Daoy (cell line): ENCODE measurements around the gene DCHS1. TPM values are rescaled to one million over a fixed set of nuclear protein-coding genes. Genes with fewer than 3 reads are reported as not detected.
"Not testable (repeated sequence)": the region's sequence is repeated elsewhere in the genome, so short reads cannot be mapped to it uniquely, and the experiment has no call there.

Experiments
- DNase-seq: peaks from one replicate; pipeline ENCODE4 v3.0.0-alpha.2; 2015; ENCODE audit warnings: low read depth
- total RNA-seq: library from RNA; depleted of rRNA; stranded (reverse); fragments of >200 nt; shearing (Covaris generic); gene quantifications from 2 replicates; pipeline ENCODE4 v1.2.3, GENCODE V29; 2014; rRNA removed

DCHS1 gene, protein sequence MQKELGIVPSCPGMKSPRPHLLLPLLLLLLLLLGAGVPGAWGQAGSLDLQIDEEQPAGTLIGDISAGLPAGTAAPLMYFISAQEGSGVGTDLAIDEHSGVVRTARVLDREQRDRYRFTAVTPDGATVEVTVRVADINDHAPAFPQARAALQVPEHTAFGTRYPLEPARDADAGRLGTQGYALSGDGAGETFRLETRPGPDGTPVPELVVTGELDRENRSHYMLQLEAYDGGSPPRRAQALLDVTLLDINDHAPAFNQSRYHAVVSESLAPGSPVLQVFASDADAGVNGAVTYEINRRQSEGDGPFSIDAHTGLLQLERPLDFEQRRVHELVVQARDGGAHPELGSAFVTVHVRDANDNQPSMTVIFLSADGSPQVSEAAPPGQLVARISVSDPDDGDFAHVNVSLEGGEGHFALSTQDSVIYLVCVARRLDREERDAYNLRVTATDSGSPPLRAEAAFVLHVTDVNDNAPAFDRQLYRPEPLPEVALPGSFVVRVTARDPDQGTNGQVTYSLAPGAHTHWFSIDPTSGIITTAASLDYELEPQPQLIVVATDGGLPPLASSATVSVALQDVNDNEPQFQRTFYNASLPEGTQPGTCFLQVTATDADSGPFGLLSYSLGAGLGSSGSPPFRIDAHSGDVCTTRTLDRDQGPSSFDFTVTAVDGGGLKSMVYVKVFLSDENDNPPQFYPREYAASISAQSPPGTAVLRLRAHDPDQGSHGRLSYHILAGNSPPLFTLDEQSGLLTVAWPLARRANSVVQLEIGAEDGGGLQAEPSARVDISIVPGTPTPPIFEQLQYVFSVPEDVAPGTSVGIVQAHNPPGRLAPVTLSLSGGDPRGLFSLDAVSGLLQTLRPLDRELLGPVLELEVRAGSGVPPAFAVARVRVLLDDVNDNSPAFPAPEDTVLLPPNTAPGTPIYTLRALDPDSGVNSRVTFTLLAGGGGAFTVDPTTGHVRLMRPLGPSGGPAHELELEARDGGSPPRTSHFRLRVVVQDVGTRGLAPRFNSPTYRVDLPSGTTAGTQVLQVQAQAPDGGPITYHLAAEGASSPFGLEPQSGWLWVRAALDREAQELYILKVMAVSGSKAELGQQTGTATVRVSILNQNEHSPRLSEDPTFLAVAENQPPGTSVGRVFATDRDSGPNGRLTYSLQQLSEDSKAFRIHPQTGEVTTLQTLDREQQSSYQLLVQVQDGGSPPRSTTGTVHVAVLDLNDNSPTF (N-terminal part only)
- 0.74 and 1.3 TPM in 2 replicates for total RNA-seq

DNA sequence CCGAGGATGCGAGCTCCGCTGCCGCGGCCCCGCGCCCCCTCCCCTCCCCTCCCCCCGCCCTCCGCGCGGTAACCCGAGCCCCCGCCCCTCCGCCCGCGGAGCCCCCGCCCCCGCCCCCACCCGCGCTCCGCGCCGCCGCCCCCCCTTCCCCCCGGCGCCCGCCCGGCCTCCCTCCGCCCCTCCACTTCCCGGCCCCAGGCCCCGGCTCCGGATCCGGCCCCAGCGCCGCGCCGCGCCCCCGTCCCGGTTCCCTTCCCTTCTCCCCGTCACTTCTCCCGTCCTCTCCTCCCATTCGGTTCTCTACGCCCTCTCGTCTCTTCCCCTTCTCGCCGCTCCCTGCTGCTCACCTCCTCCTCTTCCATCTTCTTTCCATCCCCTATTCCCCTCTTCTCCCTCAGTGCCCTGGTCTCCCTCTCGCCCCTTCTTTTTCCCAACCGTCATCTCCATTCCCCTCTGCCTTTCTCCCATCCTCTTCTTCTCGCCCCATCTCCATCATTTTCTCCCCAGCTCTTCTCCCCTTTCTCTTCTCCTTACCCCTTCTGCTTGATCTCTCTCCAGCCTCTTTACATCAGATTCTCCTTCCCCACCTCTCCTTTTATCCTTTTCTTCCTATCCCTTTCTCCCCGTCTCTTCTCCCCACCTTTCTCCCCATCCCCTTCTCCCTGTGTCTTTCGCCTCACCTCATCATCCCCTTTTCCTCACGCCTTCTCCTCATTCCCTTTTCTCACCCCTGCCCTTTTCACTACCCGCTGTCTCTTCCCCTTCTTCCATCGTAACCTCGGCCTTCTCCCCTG, at the start of gene DCHS1:
Gene DCHS1 (minus strand): TSS at position 20 of the 794 bp plus-strand sequence. CDS start 14,196 bp downstream, outside the sequence.
- no peak for DNase-seq

DNA sequence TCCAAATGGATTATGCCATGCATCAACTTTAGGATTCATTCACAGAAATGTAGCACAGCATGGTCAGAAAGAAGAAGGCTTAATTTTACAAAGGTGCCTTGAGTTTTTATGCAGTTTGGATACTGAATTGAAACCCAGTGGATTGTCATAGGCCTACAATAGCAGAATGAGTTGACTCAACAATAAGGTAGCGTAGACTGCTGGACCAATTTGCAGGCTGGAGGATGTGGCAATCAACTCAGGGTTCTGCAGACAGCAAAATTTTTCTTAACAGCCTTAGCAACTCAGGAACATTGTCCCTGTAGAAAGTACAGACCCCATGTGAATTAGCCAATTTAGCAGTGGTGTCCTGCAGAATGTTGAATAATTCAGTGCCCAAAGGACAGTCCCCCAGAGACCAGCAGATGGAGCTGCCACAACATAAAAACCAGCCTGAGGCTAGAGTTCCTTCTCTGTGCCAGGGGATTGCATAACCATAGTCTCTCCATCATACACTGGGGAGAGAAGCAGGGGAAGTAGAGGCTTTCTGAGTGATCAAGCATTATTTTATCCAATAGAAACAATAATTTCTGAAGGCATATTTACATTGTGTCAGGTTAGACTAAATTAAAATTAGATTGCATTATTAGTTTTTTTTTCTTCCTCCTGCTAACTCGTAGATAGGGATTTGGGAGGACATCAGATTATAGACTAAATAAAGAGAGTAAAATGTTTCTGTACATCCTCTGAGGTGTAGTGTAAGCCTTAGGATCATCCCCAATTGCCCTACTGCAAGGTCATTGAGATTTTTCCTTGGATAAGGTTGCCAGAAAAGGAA, 47.8 kb upstream of the DCHS1 start:
- peak; percentile 42 for DNase-seq

DNA sequence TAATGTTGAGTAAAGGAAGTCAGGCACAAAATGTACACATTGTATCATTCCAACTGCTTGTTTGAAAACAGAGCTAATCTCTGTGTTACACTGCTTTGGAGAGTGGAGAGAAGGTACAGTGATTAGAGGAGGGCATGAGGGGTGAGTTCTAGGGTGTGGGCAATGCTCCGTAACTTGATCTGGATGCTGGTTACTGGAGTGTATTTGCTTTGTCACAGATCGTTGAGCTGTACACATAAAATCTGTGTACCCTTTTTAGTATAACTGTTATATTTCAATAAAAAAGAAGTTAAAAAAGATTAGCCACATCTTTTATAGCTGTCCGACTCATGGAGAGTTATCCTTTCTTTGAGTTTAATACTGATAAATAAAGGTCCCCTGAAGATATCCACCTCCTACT, 46.3 kb upstream of the DCHS1 start:
- DNase-seq: not testable (repeated sequence)

DNA sequence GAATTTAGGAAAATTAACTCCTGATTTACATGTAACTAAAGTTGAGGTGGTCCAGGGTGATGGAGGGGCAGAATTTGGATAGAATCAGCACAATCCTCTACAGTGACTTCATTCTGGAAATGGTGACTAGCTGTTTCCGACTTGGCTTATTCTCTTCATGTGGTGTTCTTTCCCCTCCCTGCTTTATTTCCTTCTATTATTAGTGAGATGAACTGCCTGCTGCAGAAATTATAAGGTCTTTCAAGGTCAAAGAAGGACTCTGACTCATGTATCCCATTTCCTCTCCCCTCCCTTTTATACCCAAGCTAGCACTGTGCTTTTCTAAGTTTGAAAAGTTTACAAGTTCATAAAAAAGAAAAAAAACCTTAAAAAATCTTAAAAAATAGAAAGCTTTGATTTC, 39.8 kb upstream of the DCHS1 start:
- DNase-seq: peak; percentile 11

DNA sequence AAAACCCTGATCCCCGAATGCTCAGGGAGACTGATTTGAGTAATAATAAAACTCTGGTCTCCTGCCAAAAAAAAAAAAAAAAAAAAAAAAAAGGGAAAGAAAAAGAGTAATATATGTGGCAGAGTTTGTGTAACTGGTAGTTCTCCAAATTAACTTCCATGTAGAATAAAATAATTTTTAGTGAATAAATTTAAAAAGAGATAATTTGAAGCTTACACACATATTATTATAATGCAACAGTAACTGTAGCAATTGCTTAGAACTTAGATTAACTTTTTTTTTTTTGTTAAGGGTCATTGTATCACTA, 38.6 kb upstream of the DCHS1 start:
- DNase-seq: no peak

DNA sequence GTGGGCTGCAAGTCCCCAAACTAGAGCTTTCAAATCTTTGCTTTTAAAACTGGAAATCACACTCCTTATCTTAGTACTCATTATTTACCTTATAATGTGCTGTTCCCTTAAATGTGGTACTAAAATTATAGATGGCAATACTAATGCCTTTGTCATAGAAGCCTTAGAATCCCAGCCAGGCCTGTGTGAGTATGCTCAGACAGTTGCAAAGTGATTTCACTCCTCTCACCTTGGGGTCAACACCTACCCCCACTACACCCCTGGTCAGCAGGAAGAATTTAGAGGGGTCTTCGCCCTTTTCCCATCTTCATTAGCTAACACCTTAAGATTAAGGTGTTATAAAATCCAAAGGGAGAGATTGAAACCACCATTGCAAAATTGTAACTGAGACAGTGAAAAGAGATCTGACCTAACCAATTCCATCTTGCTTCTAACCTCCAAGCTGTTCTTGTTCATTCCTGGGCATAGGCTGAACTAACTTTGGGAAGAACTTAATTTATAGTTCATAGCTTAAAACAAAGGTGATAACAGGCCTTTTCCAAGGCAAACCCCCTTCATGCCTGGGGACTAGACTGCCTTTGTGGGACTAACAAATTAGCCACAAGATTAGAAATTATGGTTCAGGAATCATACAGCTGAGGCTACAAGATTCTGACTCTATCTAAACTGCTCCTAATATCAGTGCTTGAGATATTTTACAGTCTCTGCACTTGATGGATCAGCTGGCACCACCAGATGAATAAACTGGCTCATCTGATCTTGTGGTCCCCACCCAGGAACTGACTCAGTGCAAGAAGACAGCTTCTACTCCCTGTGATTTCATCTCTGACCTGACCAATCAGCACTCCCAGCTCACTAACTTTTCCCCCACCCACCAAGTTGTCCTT, 38.0 kb upstream of the DCHS1 start:
- peak; percentile 74 for DNase-seq

DNA sequence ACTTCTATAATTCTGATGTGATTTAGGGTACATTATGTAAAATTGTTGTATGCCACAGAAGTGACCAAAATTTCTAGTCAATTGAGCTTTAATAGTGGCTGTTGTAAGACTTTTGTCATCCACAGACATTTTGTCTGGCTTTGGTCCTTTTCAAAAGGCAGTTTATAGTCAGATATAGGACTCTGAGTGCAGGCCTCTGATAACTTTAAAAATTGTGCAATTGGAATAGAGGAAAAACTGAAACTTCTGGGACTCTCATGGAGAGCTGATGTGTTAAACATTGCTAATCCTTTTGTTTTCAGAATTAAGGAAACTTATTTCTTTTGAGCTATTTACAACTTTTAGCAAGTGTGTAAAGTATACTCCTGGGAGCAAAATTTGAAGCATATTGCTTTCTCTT, 36.5 kb upstream of the DCHS1 start:
- DNase-seq: no peak

DNA sequence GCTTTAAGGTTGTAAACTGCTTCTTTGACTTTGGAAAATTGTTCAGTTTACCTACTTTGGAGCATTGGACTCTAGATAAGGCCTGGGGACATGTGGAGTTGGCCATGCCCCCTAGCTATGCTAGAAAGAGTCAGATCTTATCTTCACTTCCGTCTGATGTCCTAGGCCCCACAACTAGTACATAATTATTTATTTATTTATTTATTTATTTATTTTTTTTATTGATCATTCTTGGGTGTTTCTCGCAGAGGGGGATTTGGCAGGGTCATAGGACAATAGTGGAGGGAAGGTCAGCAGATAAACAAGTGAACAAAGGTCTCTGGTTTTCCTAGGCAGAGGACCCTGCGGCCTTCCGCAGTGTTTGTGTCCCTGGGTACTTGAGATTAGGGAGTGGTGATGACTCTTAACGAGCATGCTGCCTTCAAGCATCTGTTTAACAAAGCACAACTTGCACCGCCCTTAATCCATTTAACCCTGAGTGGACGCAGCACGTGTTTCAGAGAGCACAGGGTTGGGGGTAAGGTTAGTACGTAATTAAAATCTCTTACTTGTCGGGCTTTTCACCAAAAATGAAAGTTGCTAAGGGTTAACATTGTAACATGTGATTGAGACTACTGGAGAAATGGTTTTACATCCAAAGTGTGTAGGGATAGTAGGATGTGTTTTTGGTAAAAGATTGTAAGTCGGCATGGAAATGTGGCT, 35.0 kb upstream of the DCHS1 start:
- not testable (repeated sequence) for DNase-seq

DNA sequence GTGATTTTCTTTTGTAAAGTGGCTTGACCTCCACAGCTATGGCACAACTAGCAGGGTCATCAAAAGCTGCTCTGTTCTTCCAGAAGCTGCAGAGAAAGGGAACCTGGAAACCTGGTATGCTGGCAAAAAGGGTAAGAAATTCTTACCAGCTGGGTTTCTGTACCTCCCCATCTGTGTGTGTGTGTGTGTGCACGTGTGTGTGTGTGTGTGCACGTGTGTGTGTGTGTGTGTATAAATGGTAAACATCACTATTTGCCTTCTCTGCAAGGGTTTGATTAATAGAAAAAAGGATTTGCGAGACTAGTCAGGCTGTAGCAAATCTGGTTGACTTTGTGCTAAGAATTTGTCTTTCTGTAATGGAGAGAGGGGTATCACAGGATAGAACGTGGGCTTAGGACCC, 32.3 kb upstream of the DCHS1 start:
- DNase-seq: no peak

DNA sequence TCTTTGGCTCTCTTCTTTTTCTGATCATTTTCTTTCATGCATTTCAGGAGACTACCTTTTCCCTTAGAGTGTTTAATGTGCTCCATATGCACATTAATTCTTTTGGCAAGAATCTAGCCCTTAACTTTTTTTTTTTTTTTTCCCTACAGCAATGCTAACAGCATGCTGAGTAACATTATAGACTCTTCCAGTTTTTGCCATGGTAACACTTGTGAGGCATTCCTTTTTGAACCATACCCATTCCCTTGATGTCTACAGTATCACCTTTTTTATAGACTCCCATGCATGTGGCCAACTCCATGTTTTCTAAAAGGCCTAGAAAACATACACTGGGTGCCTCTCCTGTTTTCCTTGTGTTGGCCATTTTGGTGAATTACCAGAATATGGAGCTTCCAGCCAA, 30.4 kb upstream of the DCHS1 start:
- DNase-seq: no peak

DNA sequence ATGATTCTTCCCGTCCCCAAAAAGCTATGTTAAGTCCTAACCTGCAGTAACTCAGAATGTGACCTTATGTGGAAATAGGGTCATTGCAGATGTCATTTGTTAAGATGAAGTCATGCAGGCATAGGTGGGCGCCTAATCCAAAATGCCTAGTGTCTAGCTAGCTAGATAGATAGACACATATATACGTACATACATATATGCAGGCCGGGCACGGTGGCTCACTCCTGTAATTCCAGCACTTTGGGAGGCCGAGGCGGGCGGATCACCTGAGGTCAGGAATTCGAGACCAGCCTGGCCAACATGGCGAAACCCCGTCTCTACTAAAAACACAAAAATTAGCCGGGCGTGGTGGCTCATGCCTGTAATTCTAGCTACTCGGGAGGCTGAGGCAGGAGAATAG, 28.5 kb upstream of the DCHS1 start:
- not testable (repeated sequence) for DNase-seq

DNA sequence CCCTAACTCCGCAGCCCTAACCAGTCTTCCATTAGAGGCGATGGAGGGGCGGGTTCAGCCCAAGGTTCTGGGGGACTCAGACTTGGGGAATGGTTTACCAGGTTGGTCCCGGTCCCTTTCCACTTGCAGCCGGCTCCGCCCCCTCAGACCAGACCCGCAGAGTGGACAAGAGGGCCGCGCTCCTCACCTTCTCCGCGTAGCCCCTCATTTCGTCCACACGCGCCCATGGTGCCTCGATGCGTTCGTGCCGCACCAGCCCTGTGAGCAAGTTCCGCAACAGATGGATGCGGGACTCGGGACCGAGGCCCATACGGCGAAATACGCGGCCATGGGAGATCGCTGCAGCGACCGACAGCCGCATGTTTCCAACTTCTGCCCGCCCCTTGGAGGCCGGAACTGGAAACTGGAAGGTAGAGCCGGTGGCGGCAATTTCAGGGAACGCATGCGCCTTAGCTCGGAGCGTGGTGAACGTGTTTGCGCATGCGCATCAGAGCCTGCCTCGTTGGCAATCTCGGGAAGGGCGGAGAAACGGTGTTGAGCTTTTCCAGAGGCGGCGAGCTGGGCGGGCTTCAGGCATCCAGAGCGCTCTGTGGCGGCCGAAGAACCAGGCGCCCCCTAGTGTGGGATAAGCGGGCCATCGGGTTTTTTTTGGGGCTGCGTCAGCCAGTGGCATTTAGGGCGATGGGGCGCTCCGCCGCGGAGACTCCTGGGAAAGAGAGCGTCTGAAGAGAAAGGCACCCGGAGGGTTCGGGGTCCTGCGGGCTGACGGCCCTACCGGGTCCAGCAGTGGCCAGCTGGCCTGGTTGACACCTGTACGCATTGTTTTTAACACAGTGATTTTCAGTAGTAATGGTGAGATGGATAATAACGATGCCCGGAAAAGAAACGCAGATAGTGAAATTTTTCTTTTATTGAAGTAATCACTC, 27.6 kb upstream of the DCHS1 start, which contains the start of gene MRPL17:
Gene MRPL17 (minus strand): TSS at position 405 of the 926 bp plus-strand sequence. CDS start 44 bp downstream, at position 361.
- peak; percentile 99 for DNase-seq

DNA sequence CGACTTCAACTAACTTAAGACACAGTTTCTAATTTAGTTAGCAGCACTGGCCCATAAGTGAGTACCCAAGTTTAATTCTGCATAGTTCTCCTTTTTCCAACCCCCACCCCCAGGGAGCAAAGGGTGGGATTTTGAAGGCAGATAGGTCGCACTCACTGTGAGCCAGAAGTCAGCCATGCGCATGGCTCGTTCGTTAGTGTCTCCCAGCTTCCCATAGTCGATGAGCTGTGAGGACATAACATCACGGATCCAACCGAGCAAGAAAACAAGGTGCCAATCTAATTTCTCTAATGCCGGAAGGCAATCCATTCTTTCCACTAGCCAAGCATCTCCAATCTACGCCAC, 27.0 kb upstream of the DCHS1 start:
- DNase-seq: peak; percentile 9

DNA sequence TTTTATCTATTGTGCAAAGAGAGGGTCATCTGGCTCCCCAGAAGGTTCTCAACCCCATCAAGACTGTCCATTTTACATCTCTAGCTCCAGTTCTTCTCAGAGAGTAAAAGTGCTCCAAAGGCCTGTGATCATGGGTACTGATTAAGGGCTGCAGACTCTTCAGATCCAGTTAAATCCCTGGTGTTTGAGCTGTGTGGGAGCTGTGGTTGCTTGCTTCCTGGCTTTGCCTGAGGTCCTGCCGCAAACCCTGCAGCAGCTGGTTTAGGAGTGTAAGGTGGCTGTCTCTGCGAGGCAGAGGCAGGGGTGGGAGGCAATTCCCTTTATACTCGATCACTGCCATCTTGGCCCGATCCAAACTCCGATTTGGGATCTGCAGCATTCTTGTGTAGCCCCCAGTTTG, 26.3 kb upstream of the DCHS1 start:
- DNase-seq: peak; percentile 18

DNA sequence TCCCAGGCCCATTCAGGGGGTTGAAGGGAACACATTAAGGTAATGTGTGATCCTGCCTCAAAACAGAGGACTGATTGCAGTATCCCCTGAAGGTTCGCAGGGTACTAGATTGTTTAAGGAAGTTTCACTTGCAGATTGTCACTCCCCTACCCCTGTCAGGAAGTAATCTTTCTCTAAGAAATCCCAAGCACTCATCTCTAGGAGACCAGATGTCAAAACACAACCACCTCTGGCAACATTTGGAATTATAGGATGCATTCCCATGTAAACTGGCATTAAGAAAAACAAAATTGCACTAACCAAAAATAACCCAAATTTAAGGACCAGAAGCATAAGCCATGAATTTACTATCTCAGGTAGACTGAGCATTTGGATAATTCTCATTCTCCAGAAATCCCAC, 25.9 kb upstream of the DCHS1 start:
- DNase-seq: no peak

DNA sequence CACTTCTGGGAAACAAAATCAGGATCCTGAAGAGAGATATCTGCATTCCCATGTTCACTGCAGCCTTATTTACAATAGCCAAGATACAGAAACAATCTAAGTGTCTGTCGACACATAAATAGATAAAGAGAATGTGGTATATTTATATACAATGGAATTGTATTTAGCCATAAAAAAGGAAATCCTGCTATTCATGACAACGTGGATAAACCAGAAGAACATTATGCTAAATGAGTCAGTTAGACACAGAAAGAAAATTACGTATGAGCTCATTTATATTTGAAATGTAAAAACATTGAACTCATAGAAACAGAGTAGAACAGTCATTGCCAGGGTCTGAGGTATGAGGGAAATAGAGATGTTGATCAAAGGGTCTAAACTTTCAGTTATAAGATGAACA, 21.4 kb upstream of the DCHS1 start:
- DNase-seq: no peak

DNA sequence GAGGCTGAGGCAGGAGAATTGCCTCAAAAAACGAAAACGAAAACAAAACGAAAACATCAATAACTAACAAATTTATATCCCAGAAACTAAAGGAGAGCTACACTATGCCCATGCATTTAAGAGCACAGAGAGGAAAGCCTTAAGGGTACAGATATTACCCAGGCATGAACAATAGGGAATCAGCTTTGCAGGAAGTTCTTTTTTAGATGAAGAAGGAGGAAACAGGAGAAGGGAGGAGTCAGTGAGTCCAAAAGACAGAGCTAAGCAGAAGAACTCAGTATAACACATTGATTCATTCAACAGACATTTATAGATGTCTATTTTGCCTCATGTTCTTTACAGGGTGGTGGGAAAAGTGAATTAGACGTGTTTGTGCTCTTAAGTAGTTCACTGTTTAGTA, 19.3 kb upstream of the DCHS1 start:
- DNase-seq: no peak

DNA sequence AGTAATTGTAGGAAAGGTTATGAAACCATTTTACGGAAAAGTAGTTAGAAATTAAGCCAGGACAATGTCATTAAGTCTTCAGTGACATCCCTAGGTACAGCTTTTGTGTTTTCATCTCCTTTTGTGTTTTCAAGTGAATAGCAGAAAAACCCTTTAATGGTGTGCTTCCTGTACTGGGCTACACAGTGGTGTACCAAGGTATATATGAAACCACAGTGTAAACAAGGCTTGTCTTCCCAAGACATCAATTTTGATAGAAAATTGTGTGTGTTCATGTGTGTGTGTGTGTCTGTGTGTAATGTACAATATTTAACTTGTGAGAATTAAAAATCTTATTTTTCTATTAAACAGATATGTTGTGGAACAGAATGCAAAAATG, 18.6 kb upstream of the DCHS1 start:
- DNase-seq: no peak
